HepG2 (cell line): ENCODE measurements around the gene TBC1D7. TPM values are rescaled to one million over a fixed set of nuclear protein-coding genes. Genes with fewer than 3 reads are reported as not detected.

ENCODE experiments used
- ASH2L ChIP-seq: fragments of 300-600, 200-600 bp; sonication (generic); IDR thresholded peaks from 2 replicates; pipeline ENCODE4 v1.7.0; 2017; ENCODE audit warnings: low read depth, mild to moderate bottlenecking, moderate library complexity, mixed read lengths, low read length; ENCODE audit not compliant: insufficient read length
- ATF6 ChIP-seq: sonication (generic); formaldehyde crosslinking; conservative IDR thresholded peaks from 2 replicates; pipeline ENCODE4 v1.4.0; 2020; ENCODE audit warnings: missing genetic modification reagents
- MAFG ChIP-seq: sonication (generic); formaldehyde crosslinking; IDR thresholded peaks from 2 replicates; pipeline ENCODE4 v1.5.1; 2020; ENCODE audit warnings: mild to moderate bottlenecking, missing genetic modification reagents
- NPAS2 ChIP-seq: sonication (generic); formaldehyde crosslinking; IDR thresholded peaks from 2 replicates; pipeline ENCODE4 v1.8.0; 2022; ENCODE audit warnings: mild to moderate bottlenecking, missing genetic modification reagents, borderline replicate concordance
- ZKSCAN8 ChIP-seq: IDR thresholded peaks from 2 replicates; pipeline ENCODE4 v1.6.1; 2016; ENCODE audit warnings: borderline replicate concordance, missing genetic modification reagents, missing compliant biosample characterization
- ZNF18 ChIP-seq: sonication (generic); formaldehyde crosslinking; IDR thresholded peaks from 2 replicates; pipeline ENCODE4 v1.8.0; 2022; ENCODE audit warnings: mild to moderate bottlenecking, missing genetic modification reagents; ENCODE audit not compliant: insufficient replicate concordance
- ZNF644 ChIP-seq: IDR thresholded peaks from 2 replicates; pipeline ENCODE4 v1.6.1; 2016; ENCODE audit warnings: low read depth
- ZNF816 ChIP-seq: sonication (generic); formaldehyde crosslinking; IDR thresholded peaks from 2 replicates; pipeline ENCODE4 v1.8.0; 2022; ENCODE audit warnings: missing genetic modification reagents, mild to moderate bottlenecking, borderline replicate concordance
- polyA plus RNA-seq, 8 experiments: library from polyadenylated mRNA; depleted of rRNA in 3 of 8; stranded (reverse) in 7 of 8; unstranded in 1 of 8; fragments of >200 nt; fragmentation: Illumina TruSeq in 4 of 8; extraction: Trizol in 4 of 8; gene quantifications; 2 replicates each; pipeline versions ENCODE4 v1.2.1 to v1.2.3, GENCODE V29; 2011 to 2016; ENCODE audit warnings: low read depth in 4 of 8, missing spikeins in 1 of 8, mixed read lengths in 1 of 8; ENCODE audit not compliant: insufficient read depth in 1 of 8
- total RNA-seq, 5 experiments: library from RNA; depleted of rRNA; stranded (reverse); fragments of >200 nt; fragmentation: Illumina TruSeq; extraction: Trizol; gene quantifications; 2 replicates each; pipeline ENCODE4 v1.2.3, GENCODE V29; 2016; ENCODE audit warnings: low read depth in 1 of 5
- TF ChIP-seq, protein P1 (sequence below): sonication (generic); formaldehyde crosslinking; IDR thresholded peaks from 2 replicates; pipeline ENCODE4 v1.5.0; 2020; ENCODE audit warnings: mild to moderate bottlenecking, missing genetic modification reagents

Gene TBC1D7
- total and polyA plus RNA-seq, 2 of the 13 experiments (the other 11 are each of a cell fraction or from before 2014, with no cell fraction given), result 23.3 to 30.8 TPM

DNA sequence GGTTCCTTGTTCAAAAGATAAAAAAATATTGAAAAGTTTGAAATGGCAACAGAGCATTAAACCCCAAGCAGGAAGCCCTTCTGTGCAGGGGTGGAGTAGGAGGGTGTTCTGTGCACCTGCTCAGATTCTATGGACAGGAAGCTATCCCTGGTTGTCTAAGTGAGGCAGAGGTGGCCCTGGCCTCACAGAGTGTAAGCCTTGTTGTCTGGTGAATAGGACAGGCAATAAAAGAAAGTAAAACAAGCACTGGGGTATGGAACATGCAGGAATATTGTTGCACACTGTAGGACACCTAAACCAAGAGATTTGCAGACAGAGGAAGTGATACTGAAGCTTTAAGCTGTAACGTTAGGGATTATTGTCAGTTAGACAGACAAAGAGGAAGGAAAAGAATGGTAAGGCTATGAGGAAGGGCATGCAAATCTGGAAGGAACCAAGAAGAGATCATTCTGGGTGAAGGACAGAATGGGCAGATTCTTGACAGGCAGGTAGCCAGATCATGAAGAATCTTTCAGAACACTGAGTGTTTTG lies 66.8 kb downstream of the TBC1D7 start (continued):
- TF ChIP-seq ASH2L (no peak), ZKSCAN8 (CRISPR knock-in tag) (no peak), ZNF816 (CRISPR knock-in tag) (no peak), NPAS2 (CRISPR knock-in tag) (no peak), ZNF644 (CRISPR knock-in tag) (no peak), ZNF18 (no peak), ATF6 (no peak), MAFG (no peak)
- TF ChIP-seq, protein P1, sequence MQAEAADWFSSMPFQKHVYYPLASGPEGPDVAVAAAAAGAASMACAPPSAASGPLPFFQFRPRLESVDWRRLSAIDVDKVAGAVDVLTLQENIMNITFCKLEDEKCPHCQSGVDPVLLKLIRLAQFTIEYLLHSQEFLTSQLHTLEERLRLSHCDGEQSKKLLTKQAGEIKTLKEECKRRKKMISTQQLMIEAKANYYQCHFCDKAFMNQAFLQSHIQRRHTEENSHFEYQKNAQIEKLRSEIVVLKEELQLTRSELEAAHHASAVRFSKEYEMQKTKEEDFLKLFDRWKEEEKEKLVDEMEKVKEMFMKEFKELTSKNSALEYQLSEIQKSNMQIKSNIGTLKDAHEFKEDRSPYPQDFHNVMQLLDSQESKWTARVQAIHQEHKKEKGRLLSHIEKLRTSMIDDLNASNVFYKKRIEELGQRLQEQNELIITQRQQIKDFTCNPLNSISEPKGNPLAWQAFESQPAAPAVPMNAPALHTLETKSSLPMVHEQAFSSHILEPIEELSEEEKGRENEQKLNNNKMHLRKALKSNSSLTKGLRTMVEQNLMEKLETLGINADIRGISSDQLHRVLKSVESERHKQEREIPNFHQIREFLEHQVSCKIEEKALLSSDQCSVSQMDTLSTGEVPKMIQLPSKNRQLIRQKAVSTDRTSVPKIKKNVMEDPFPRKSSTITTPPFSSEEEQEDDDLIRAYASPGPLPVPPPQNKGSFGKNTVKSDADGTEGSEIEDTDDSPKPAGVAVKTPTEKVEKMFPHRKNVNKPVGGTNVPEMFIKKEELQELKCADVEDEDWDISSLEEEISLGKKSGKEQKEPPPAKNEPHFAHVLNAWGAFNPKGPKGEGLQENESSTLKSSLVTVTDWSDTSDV (CRISPR knock-in tag), result no peak
